GM12878 (cell line): ENCODE results near the gene EEPD1. TPM values are rescaled to one million over a fixed set of nuclear protein-coding genes. Genes with fewer than 3 reads are reported as not detected.

ENCODE experiments used
- ATAC-seq: fragments of 200-7000 bp; cut with Tn5 transposase; 3 replicates; pipeline ENCODE4 v1.9.1; 2020; ENCODE audit warnings: mild to moderate bottlenecking, moderate library complexity
- BruUV-seq: library from RNA; stranded (reverse); fragments of 400-500 nt; replicated peaks from 2 replicates; lab custom pipeline; 2021; lab: Mats Ljungman, UMichigan
- CTCF ChIA-PET: fragments of 300-600 bp; sonication (Branson Sonifier 250); formaldehyde crosslinking; extraction: SDS; loops from one replicate; lab custom pipeline; 2021; ENCODE audit warnings: inconsistent platforms; lab: Yijun Ruan, JAX
- POLR2A ChIA-PET: fragments of 350-600 bp; formaldehyde crosslinking; extraction: SDS; loops from one replicate; lab custom pipeline; 2021; ENCODE audit warnings: inconsistent platforms; lab: Charles Lee
- RAD21 ChIA-PET: fragments of 300-600 bp; sonication (Branson Sonifier 250); formaldehyde crosslinking; loops from one replicate; lab custom pipeline; 2023; ENCODE audit warnings: antibody characterized with exemption; ENCODE audit not compliant: unreplicated experiment; lab: Charles Lee
- SMC1A ChIA-PET: fragments of 300-600 bp; sonication (Branson Sonifier 250); formaldehyde crosslinking; loops from one replicate; lab custom pipeline; 2023; ENCODE audit not compliant: unreplicated experiment, uncharacterized antibody; lab: Charles Lee
- DNase-seq: peaks from one replicate; pipeline ENCODE4 v3.0.0-alpha.2; 2011; ENCODE audit warnings: low read depth, low spot score
- FAIRE-seq: peaks from 3 replicates; lab custom pipeline; 2011; peaks lifted over from hg19 to GRCh38; lab: Jason Lieb, UNC
- H2AFZ ChIP-seq: 2 replicates; pipeline ENCODE4 v1.6.0; 2011; ENCODE audit warnings: low read depth, low read length, control low read depth; ENCODE audit not compliant: control insufficient read depth
- H3K27ac ChIP-seq: 2 replicates; pipeline ENCODE4 v1.5.1; 2011; ENCODE audit warnings: control low read depth; ENCODE audit not compliant: control insufficient read depth, insufficient read depth
- H3K27me3 ChIP-seq, 2 experiments: replicated peaks in 1 of 2; 2 replicates each; pipeline versions ENCODE4 v1.6.0 to v1.6.1; 2011; ENCODE audit warnings: low read length in 1 of 2; ENCODE audit not compliant: control insufficient read depth in 2 of 2, insufficient read depth in 2 of 2
- H3K36me3 ChIP-seq, 2 experiments: 2 replicates each; pipeline ENCODE4 v1.5.1; 2011; ENCODE audit warnings: low read length in 1 of 2; ENCODE audit not compliant: control insufficient read depth in 2 of 2, insufficient read depth in 2 of 2
- H3K4me1 ChIP-seq: 2 replicates; pipeline ENCODE4 v1.6.1; 2011; ENCODE audit warnings: mild to moderate bottlenecking, low read length, moderate library complexity, mixed read lengths; ENCODE audit not compliant: control insufficient read depth, insufficient read depth
- H3K4me2 ChIP-seq: 2 replicates; pipeline ENCODE4 v1.6.0; 2011; ENCODE audit warnings: control low read depth; ENCODE audit not compliant: control insufficient read depth, insufficient read depth
- H3K4me3 ChIP-seq: fragments of 200-600 bp; sonication (generic); 2 replicates; pipeline ENCODE4 v1.5.1; 2016
- H3K79me2 ChIP-seq: 2 replicates; pipeline ENCODE4 v1.6.0; 2011; ENCODE audit warnings: low read length; ENCODE audit not compliant: control insufficient read depth, insufficient read depth
- H3K9ac ChIP-seq: 2 replicates; pipeline ENCODE4 v1.8.0; 2011; ENCODE audit warnings: low read length, control low read depth, mixed read lengths; ENCODE audit not compliant: control insufficient read depth, insufficient read depth
- H3K9me3 ChIP-seq: replicated peaks from 3 replicates; pipeline ENCODE4 v1.5.1; 2011; ENCODE audit warnings: mild to moderate bottlenecking, low read length; ENCODE audit not compliant: control insufficient read depth, insufficient read depth
- H4K20me1 ChIP-seq: 2 replicates; pipeline ENCODE4 v1.6.0; 2011; ENCODE audit not compliant: control insufficient read depth, insufficient read depth
- E2F4 ChIP-seq: IDR thresholded peaks from 2 replicates; pipeline ENCODE4 v1.6.1; 2012; ENCODE audit warnings: low read depth, low read length, improper control_type of control experiment
- GABPA ChIP-seq: IDR thresholded peaks from 2 replicates; pipeline ENCODE4 v1.6.1; 2014; ENCODE audit warnings: antibody characterized with exemption, low read depth, mild to moderate bottlenecking, inconsistent platforms
- HDAC6 ChIP-seq: fragments of 200-600 bp; sonication (generic); IDR thresholded peaks from one replicate; pipeline ENCODE4 v1.8.0; 2017; ENCODE audit warnings: antibody characterized with exemption; ENCODE audit not compliant: unreplicated experiment
- SMAD1 ChIP-seq: fragments of 450-650 bp; IDR thresholded peaks from 2 replicates; pipeline ENCODE4 v1.6.1; 2018; ENCODE audit warnings: mild to moderate bottlenecking, low read depth; ENCODE audit not compliant: partially characterized antibody
- SMARCA5 ChIP-seq: fragments of 450-650 bp; IDR thresholded peaks from 2 replicates; pipeline ENCODE4 v1.6.1; 2017; ENCODE audit warnings: mild to moderate bottlenecking
- SUPT20H ChIP-seq: IDR thresholded peaks from 2 replicates; pipeline ENCODE4 v1.6.1; 2011; ENCODE audit warnings: low read depth, mild to moderate bottlenecking, low read length, moderate library complexity, borderline replicate concordance; ENCODE audit not compliant: control insufficient read depth
- TCF7 ChIP-seq: IDR thresholded peaks from 2 replicates; pipeline ENCODE4 v1.6.1; 2014; ENCODE audit warnings: antibody characterized with exemption, borderline replicate concordance
- WGBS: methylation state at CpG from one replicate; pipeline ENCODE4 v1.1.6; 2016; ENCODE audit warnings: low lambda C conversion rate; ENCODE audit not compliant: insufficient replicate concordance, insufficient coverage; ENCODE audit errors: missing lambda C conversion rate; 5-methylcytosine and 5-hydroxymethylcytosine counted together
- in situ Hi-C: fragments of 300-500 bp; cut with MboI; formaldehyde crosslinking; loops from 9 replicates; pipeline ENCODE4 v1.14.3; 2018; ENCODE audit warnings: mixed read lengths
- intact Hi-C: fragments of 100-400 bp; cut with micrococcal nuclease; formaldehyde crosslinking; loops from one replicate; pipeline ENCODE4 v1.14.2; 2022; ENCODE audit not compliant: unreplicated experiment
- polyA plus RNA-seq, 11 experiments: library from polyadenylated mRNA; depleted of rRNA in 4 of 11; unstranded in 6 of 11; stranded (reverse) in 5 of 11; fragments of >200 nt; fragmentation: Nextera tagmentation in 4 of 11; fragmentation: Illumina TruSeq in 1 of 11; extraction: Ambion mirVana in 4 of 11; extraction: Trizol in 1 of 11; gene quantifications; 1 replicate in 1 of 11; 2 replicates in 10 of 11; pipeline versions ENCODE4 v1.2.1 to v1.2.3, GENCODE V29; 2011 to 2016; ENCODE audit warnings: inconsistent platforms in 2 of 11, missing spikeins in 2 of 11, low read depth in 1 of 11
- total RNA-seq, 4 experiments: library from RNA; depleted of rRNA in 3 of 4; stranded (reverse); fragments of >200 nt in 3 of 4; fragmentation: Illumina TruSeq in 1 of 4; extraction: Trizol in 1 of 4; gene quantifications; 2 replicates each; pipeline versions ENCODE4 v1.2.1 to v1.2.3, GENCODE V29; 2013 to 2021

EEPD1 gene
- total and polyA plus RNA-seq, 10 of the 15 experiments (the other 5 are each of a cell fraction or from before 2014, with no cell fraction given): 0.24 to 2.8 (median 0.86) TPM; not detected in 1

GRCh38 chr7:36204929-36205635 lies 52.0 kb downstream of the EEPD1 start (continued):
- no peak for TF ChIP-seq GABPA
- no peak for TF ChIP-seq TCF7
- TF ChIP-seq E2F4: no peak
- TF ChIP-seq, all 136 proteins: peak for 0

- FAIRE-seq (no peak), ATAC-seq (no peak), DNase-seq (no peak)
- Histone ChIP-seq H3K4me2 (no peak overlapping the region), H3K27me3 (no peaks in the 10 kb centered on the region; a peak in 2 of 4 replicates), H3K4me1 (no peaks in the 10 kb centered on the region), H3K79me2 (no peaks in the 10 kb centered on the region), H3K36me3 (no peaks in the 10 kb centered on the region), H3K9ac (no peak overlapping the region), H3K4me3 (no peak overlapping the region), H2AFZ (no peak overlapping the region), H3K9me3 (no peaks in the 10 kb centered on the region), H4K20me1 (no peaks in the 10 kb centered on the region), H3K27ac (no peak overlapping the region)
- ChIA-PET RAD21 (no interaction called here), POLR2A (interaction anchor here (0.6 kb wide), 1 partner anchor 19 kb away, joined by 4 read pairs; no protein-coding TSS in a partner anchor), SMC1A (no interaction called here), CTCF (no interaction called here)
- BruUV-seq: no TSS peak
- in situ Hi-C loops: no loop called here
- intact Hi-C loops: no loop called here
- WGBS: 57% methylated on average over 6 of the region's 6 CpGs
- TF ChIP-seq E2F4 (no peak), SMARCA5 (no peak), SMAD1 (no peak), SUPT20H (no peak), HDAC6 (no peak)
- TF ChIP-seq, all 136 proteins: peak for 0
These were observed 52.7 kb downstream of the EEPD1 start for GRCh38 chr7:36205803-36206202.
